ENCODE results near the gene POR.

The POR gene

DNA sequence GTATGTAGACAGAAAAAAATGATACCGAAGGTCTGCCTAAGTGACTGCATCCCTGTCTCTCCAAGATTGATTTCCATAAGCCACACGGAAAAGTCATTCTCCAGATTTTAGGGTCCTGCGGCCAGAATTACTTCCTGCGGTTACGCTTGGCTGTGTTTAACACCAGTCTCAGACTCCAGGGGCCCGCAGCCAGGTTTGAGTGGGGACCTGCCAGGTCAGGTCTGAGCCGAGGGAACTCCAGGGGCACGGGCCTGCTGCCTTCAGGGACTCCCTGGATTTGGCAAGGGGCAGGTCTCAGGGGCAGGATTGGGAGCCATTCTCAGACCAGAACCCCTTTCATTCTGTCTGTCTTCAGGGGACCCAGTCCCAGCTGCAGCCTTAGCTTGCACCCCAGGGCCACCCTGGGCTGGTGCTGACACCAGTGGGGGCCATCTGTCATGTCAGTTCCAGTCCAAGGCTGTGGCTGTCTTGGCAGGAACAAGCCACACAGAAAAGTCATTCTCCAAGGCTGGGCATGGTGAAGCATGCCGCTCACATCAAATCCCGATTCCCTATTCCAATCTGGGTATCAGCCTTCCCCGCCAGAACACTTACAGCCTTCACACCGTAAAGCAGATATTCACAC is 40.5 kb downstream of the POR start:
- no peak for DNase-seq

DNA sequence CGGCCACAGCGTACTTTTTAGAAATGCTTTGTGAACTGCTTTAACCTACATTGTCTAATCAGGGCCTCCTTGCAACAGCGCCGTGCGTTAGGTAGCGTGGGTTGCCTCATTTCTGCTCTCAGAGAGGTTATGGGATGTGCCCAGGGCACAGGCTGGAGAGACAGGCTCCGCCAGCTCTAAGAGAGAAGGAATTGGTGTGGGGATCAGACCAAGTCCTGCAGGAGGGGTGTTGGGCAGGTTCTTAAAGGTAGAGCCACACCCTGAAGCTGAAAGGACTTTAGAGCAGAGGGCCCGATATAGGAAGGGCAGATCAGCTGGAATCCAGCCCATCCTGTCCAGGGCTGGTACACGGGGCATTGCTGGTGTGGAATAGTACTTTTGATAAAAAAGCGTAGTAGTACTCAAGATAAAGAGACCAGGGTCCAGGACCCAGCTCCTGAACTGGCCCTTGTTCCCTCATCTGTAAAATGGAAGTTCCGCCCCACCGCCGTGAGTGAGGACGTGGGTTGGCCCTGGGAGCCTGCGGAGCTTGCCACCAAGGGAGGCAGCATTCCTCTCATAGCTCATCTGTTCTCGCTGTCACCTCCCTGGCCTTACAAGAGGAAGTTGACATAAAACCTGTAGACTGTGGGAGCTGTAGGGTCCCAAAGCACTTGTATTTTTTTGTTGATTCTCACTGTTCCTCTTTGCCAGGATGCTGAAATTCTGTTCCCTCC is 42.2 kb downstream of the POR start:
- DNase-seq, result peak in 1 of 2 experiments; percentile 18

DNA sequence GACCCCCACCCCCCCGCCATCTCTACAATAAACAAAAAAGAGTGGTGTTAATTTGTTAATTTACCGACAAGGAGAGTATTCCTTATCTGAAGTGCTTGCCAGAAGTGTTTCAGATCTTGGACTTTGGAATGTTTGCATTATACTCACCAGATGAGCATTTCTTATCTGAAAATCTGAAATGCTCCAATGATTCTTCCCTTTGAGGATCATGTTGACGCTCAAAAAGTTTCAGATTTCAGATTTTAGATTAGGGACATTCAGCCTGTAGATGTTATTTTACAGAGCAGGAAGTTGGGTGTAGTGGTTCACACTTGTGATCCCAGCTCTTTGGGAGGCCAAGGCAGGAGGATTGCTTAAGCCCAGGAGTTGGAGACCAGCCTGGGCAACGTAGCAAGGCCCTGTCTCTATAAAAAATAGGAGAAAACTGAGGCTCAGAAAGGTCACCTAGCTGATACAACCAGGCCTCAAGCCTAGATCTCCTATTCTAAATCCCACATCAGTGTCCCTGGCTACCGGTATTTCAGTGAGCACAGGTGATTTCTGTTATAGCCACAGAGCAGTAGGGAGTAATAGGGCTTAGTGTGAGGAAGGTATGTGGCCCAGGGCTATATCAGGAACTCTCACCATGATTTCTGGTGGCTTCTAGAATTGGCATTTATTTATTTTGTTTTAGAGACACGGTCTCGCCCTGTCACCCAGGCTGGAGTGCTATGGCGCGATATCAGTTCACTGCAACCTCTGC is 44.0 kb downstream of the POR start:
- DNase-seq, result no peak

DNA sequence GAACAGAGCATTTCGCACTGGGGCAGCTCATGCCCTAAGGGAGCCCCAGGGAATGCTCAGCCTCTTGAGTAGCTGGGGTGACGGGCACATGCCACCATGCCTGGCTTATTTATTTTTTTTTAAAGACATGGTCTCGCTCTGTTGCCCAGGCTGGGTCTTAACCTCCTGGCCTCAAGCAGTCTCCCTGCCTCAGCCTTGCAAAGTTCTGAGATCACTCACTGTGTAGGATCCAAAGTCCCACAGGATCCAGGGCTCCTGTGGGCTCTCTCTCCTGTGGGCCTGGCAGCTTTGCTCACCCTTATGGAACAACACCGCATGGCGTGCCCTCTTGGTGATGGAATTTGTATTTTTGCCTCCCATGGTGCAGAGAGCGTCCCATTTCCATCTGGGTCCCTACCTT is 45.4 kb downstream of the POR start:
- DNase-seq, result no peak

DNA sequence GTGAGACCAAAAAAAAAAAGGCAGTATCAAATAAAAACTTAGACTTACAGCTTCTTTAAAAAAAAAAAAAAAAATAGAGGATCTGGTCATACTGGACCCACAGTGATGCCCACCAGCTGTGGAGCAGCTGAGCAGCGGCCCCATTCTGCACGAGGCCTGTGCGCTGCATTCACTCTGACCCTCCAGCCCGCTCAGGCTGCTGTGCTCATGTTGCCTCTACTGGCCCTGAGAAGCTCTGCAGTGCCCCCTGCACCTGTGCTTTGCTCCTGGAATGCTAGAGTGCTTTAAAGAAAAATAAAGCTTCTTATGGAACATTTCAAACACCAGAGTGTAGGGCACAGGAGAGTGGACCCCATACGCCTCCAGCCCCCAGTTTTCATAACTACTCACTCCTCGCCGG is 46.3 kb downstream of the POR start:
- no peak for DNase-seq

DNA sequence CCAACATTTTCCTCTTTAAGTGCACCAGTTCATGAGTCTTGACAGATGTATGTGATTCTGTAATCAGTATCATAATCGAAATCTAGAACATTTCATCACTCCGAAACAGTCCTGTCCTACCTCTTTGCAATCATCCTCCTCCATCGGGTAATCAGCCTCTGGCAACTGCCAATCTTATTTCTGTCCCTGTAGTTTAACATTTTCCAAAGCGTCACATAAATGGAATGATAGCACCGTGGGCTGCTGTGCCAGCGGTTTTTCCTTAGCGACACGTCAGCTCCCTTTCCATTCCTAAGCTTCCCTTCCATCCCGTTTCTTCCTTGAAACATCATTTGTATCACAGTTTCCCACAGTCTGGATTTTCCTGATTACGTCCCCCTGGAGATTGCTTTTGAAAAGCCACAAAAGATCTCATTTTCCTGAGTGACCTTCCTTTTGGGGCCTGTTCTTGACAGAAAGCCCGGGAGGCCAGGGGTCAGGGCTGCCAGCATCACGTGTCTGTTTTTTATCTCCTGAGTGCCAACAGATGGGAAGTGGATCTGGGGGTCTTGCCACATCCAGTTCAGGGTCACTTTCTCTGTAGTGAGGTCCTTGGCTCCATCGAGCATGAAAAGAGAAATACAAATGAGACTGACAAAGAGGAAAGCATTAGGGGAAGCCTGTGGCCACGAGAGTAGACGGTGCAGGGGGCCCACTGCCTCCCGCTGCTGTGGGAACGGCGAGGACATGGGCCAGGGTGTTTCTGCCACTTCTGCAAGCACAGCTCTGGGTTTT is 47.8 kb downstream of the POR start:
- DNase-seq, result peak; percentile 5 to 15

DNA sequence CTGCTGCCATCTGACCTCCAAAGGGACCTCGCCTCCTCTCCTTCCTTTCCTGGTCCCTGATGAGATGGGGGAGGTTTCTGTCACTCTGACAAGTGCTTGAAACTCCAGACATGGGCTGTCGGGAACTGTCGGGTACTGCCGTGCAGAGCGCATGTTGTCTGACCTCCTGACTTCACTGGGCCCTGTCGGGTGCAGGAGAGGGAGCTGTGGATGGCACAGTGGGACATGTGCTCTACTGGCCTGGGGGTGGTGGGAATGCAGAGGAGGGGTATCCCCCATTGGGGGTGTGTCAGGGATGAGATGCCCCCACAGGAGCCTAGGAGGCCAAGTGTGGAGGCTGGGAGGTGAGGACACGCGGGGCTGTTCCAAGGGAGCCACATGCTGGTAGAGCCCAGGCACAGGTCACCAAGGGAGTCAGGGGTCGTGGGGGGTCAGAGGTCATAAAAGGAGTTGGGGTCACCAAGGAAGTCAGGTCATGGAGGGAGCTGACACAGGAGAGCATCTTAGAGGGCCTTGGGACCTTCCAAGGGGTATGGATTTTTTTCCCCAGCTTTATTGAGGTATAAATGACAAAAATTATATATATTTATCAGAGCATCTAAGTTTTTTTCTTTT is 48.5 kb downstream of the POR start:
- DNase-seq, result no peak

DNA sequence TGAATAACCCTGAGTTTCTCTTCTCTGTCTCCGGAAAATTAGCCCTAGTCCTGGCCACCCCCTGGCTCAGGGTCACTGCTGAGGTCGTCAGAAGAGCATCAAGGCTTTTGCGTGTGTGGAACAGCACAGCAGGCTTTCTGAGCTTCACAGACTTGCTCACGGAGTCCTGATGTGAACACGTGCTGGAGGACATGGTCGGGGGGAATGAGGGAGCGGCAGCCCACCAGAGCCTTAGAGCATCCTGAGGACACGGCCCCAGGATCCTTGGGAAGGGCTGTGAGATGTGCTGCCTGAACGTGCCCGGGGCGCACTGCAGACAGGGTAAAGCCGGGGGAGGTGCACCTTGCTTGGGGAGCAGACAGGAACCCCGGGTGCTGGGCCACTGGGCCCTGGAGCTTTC is 50.7 kb downstream of the POR start:
- no peak for DNase-seq

DNA sequence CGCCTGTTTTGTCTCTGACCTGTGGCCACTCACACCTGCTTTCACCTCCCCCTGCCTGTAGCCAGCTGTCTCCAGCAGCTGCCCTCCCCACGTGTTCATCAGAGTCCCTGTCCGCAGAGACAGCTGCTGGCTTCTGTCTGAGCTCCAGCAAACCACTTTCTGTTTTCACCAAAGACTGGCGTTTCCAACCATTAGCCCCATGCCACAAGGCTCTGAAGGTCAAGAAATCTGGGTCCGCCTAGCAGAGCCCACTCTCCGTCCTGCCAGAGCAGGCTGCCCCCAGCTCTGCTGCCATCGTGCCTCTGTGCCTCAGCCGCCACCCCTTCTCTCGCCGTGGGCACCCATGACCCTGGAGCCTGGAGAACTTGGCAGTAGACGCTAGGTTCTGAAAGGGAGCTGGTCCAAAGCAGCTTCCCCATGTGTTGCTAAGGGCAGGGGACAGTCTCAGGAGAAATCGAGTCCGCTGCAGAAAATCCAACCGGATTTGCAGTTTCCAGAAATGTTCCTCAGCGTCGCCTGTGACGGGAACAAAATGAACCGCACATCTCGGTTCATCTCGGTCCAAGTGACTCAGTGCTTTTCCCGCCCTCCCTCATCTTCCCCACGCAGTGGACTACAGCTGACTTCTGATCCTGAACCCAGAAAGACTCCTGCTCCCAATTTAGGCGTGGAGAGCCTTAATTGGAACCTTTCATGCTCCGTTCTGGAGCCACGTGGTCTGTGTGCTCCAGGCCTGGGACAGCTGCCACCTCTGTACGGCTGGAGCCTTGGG is 51.4 kb downstream of the POR start:
- no peak for DNase-seq

DNA sequence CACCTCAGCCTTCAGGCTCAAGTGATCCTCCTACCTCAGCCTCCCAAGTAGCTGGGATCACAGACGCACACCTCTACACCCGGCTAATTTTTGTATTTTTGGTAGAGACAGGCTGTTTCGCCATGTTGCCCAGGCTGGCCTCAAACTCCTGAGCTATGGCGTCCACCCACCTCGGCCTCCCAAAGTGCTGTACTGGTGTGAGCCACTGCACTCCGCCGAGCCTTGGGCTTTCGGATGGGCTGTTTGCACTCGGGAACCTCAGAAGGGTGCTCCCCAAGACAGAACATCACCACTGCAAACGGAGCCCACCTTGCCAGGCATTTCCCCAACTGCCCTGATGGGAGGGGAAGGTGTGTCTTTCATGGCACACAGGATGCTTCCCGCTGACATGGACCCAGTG is 52.1 kb downstream of the POR start:
- no peak for DNase-seq

DNA sequence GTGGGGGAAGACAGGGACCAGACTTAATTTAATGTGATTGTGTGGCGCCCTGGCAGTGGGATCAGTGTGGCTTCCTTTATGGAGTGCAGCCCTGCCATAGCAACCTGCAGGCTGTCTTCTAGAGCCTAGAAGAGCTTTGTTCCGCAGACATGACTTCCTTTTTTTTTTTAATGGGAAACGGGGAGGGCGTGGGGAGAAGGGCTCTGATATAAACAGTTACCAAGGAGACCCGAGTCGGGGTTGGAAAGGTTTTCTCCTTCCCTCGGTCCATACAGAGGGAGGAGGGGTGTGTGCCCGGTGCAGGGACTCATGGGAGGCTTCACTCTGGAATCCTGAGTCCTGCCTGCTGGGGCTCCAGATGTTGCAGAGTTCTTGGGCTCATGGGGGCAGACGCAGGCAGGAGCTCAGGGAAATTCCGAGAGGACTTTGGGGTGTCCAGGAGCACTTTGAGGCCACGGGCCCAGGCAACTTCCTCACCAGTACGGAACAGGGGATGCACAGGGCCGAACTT is 52.6 kb downstream of the POR start:
- DNase-seq, result peak; percentile 80 to 83

DNA sequence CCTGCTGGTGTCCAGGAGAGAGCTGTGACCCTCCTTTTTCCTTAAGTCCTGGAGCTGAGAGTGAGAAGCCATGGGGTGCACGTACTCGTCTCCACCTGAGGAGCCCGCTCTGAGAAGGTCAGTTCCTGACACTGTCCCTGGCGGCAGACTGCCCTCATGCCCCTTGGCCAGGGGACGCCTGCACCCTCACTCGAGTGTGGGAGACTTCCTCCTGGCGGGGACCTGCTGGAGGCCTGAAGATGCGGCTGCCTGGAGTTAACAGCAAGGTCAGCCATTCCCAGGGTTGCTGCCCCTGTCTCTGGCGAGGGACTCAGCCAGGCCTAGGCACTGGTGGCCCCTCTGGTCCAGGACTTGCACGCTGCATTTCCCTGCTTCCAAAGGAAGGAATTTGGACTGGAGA is 53.1 kb downstream of the POR start:
- no peak for DNase-seq

DNA sequence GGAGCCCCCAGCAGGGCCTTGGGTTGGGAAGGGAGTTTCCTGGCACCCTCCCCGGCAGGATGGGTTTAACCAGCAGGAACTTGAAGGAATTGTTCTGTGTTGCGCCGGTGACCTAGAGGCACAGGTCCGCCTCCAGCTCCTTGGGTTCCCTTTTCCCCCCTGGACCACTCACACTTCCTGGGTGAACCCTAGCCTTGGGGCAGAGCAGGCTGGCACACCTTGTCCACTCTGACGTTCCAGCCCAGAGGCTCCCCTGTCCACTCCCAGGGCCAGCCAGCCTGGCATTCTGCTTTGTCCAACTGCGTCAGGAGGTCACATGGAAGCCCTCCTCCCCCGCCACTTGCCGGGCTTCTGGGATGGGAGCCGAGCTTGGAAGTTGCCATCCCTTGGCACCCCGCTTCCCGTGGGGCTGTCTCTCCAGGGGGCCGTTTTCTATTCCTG is 53.6 kb downstream of the POR start:
- DNase-seq, result no peak

DNA sequence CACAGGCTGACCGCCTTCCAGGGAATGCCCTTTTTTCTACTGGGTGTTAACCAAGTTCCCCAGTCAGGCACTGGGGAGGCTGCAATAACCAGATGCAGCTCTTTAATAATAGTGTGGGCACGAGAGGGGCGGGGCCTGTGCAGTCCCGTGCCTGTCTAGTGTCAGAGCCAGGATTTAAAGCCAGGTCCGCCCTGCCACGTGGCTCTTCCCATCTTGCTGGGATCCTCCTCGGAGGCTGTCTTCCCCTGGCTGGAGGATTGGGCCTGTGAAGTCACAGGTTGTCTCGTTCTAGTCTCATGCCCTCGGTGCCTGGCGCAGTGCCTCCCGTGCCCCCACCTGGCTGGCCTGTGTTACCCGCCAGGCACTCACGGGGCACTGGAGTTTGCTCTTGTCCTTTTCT is 54.2 kb downstream of the POR start:
- no peak for DNase-seq

DNA sequence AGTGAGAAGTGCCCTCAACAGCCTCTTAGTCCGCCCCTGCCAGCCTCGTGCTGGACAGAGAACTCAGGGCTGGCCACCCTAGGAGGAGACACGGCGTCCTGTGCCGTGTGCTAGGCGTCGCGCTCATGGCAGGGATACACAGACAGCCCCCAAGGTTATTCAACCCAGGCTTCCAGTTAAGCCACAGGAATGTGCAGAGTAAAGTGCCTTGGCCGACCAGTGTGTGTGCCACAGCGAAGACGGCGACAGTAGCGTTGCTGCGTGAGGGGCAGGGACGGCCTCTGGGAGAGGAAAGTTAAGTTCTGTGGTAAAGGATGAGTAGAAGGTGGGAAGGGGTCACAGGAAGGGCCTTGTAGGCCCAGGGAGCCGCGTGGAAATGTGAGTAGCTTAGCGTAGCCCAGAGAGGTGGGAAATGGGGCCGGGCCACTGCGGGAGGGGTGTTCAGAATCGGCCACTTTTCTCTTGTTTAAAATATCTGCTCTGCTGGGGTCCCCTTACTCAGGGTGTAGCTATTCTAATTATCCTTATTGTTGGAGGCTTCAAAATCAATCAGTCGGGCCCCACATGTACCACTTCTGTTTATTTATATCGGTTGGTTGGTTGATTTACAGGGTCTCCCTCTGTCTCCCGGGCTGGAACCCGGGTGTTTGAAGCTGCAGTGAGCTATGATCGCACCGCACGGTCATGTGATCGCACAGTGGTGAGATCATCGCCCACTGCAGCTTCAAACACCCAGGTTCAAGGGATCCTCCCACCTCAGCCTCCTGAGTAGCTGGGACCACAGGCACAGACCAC is 54.9 kb downstream of the POR start:
- no peak for DNase-seq

DNA sequence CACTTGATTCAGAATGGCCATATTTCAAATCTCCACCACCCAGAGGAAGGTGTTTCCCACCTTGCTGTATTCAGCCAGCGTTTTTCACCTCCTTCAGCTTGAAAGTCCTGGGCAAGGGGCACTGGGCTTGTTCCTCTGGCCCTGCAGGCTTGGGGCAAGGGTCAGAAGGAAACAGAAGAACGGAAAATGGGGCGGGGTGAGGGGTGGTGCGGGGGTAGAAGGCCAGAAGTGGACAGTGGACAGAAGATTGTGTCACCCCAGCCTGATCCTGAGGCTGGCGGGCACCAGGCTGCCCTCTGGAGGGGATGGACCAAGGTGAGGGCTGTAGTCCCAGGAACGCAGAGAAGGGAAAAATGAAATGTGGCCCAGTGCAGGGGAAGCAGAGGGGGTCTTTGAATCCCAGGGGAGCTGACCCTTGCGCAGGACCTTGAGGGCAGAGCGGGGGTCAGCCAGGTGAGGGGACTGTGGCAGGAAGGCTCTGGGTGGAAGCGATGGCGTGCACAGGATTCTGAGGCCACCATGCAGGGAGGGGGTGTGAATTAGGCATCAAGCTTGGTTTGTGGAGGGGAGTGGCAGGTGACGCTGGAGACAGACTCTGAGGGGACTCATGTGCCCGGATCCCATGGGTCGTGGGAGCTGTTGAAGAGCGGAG is 56.5 kb downstream of the POR start:
- DNase-seq, result no peak

DNA sequence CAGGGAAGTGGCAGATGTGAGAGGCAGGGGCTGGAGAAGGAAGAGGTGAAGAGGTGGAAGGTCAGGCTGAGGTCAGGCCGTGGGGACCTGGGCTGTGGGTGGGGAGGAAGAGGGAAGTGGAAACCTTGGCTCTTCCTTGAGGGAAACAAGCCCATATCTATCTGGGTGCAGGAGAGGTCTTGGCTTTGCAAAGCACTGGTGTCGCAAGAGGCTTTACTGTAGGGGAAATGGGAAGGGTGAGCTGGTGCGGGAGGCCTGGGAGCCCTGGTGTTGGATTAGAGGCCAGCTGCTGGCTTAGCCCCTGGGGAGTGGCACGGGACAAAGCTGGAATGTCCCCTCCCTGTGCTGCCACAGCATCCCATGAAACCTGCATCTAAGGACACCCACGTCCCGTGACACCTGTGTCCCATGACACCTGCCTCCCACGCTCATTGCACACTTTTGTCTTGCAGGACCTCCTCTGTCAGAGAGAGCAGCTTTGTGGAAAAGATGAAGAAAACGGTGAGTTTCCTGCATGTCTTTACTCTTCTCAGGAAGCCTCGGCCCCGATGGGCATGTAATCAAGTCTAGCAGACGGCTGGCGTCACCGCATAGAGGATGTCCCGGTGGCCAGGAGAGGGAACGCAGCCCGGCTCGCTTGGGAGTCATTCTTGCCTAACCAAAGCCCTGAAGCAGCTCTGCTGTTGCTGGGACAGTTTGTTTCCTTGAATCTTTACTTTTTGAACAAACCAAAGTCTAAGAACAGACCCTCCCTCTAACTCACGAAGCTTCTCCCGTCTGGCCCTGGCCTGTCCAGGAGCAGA is 57.2 kb downstream of the POR start:
- peak; percentile 65 to 71 for DNase-seq

DNA sequence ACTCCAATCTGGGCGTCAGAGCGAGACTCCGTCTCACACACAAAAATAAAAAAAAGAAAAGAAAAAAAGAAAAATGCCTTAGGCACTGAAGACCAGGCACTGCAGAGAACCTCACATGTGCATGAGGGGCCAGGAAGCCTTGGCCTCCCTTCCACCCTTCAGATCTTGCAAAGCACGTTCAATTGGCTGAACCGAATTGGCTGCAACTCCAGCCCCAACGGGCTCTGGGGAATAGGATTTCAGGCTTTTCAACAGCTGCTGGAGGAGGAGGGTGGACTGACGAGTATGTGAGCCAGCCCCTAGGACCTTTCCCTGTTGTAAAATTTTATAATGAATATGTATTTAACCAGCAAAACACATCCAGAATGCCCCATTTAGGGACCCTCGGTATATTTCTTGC is 62.8 kb downstream of the POR start:
- DNase-seq, result no peak

DNA sequence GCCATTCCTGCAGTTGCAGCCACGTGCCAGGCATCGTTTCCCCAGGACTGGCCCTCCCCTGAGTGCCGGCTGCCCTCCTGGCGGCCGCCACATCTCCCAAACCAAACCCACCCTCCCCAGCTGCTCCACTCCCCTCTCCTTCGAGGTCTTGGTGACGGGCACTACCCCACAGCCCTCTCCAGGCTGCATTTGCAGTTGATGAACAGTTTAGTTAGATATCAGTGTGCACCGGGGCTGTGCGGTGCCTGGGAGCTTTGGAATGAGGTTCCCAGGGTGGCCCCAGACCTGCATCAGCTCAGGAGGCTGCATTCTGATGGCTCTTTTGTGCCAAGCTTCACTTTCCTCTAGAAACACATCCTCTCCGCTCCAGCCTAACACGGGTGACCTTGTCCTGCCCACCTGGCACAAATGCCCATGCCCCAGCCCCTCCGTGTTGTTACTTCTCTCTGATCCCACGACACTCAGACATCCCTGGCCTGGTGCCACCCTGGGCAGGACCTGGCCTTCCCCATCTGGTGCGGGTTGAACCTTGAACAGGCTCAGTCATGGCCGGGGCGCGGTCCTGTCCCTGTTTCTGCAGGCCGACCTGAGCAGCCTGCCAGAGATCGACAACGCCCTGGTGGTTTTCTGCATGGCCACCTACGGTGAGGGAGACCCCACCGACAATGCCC is 64.9 kb downstream of the POR start:
- no peak for DNase-seq

All from Kasumi-1 (cell line).